ENCODE measurements around the gene ANKRD9. TPM values are rescaled to one million over a fixed set of nuclear protein-coding genes. Genes with fewer than 3 reads are reported as not detected.
"Not testable (repeated sequence)": the region's sequence is repeated elsewhere in the genome, so short reads cannot be mapped to it uniquely, and the experiment has no call there.

The ANKRD9 gene
- total RNA-seq (1 to 10 TPM; 1.3 to 1.6 TPM), polyA plus RNA-seq (under 1 TPM; 0.15 to 0.43 (median 0.28) TPM), total RNA-seq (0.49 to 8.4 (median 2.6) reads per million in 6 experiments)

- peaks cover 0 to 2% (median 0%) of the 10 kb centered on the region in 9 donors for H3K9me3 Mint-ChIP-seq
- no peaks in the 10 kb centered on the region for H3K36me3 Mint-ChIP-seq
- peak within 1 kb of the TSS in 7 of 10 donors; percentile 15 to 88 (median 81) for H3K27ac Mint-ChIP-seq
- H3K4me3 Mint-ChIP-seq = peak within 1 kb of the TSS; percentile 81 to 92 (median 86)
- peaks cover 4 to 18% (median 15%) of the 10 kb centered on the region in 4 donors for H3K4me1 Mint-ChIP-seq
- ATAC-seq (peak; percentile 82), DNase-seq (peak; percentile 53 to 85 (median 67))
- POLR2A ChIA-PET = interaction anchor here (0.6 to 1.1 kb wide), 3 partner anchors 14 to 666 kb away, joined by 3 read pairs; no protein-coding TSS in a partner anchor
- no peaks in the 10 kb centered on the region for H3K27me3 Mint-ChIP-seq
Observed at GRCh38 chr14:102509746-102510615, at the start of gene ANKRD9. ANKRD9 (minus strand) TSS chr14:102509776; CDS start chr14:102507889, 1,887 bp downstream.

GRCh38 chr14:102558556-102558955 lies 49.0 kb upstream of the ANKRD9 start:
- no peak for DNase-seq
- POLR2A ChIA-PET = no interaction called here
- ATAC-seq = no peak
- Mint-ChIP-seq H3K9me3 (no peaks in the 10 kb centered on the region), H3K27me3 (no peaks in the 10 kb centered on the region), H3K4me3 (no peak overlapping the region), H3K4me1 (peaks cover 0 to 6% (median 2%) of the 10 kb centered on the region in 4 donors), H3K27ac (no peak overlapping the region), H3K36me3 (no peaks in the 10 kb centered on the region)

- Mint-ChIP-seq H3K4me1 (peaks cover 0 to 6% (median 2%) of the 10 kb centered on the region in 4 donors), H3K4me3 (peak overlapping the region in 1 of 10 donors; percentile 22), H3K27ac (no peak overlapping the region), H3K27me3 (no peaks in the 10 kb centered on the region), H3K9me3 (no peaks in the 10 kb centered on the region), H3K36me3 (no peaks in the 10 kb centered on the region)
- no peak for DNase-seq
- POLR2A ChIA-PET = interaction anchor here (0.6 kb wide), 1 partner anchor 30 kb away, joined by 5 read pairs; no protein-coding TSS in a partner anchor
- ATAC-seq = no peak
Observed at GRCh38 chr14:102557434-102558226, 48.1 kb upstream of the ANKRD9 start.

- H3K36me3 Mint-ChIP-seq = no peaks in the 10 kb centered on the region
- peak overlapping the region; percentile 38 to 72 (median 55) for H3K4me3 Mint-ChIP-seq
- DNase-seq (no peak), ATAC-seq (no peak)
- peak overlapping the region in 6 of 10 donors; percentile 7 to 75 (median 44) for H3K27ac Mint-ChIP-seq
- H3K4me1 Mint-ChIP-seq = peaks cover 0 to 6% (median 2%) of the 10 kb centered on the region in 4 donors
- POLR2A ChIA-PET = interaction anchor here (0.7 to 0.8 kb wide), 4 partner anchors 12 to 414 kb away, joined by 3 to 4 read pairs (median 3); no protein-coding TSS in a partner anchor
- H3K27me3 Mint-ChIP-seq = no peaks in the 10 kb centered on the region
- no peaks in the 10 kb centered on the region for H3K9me3 Mint-ChIP-seq
Observed at GRCh38 chr14:102556098-102556677, 46.6 kb upstream of the ANKRD9 start.

- peaks cover 0 to 4% (median 2%) of the 10 kb centered on the region in 5 donors for H3K27me3 Mint-ChIP-seq
- ATAC-seq (peak; percentile 94 to 95), DNase-seq (peak; percentile 46 to 85 (median 64))
- no peaks in the 10 kb centered on the region for H3K9me3 Mint-ChIP-seq
- peak overlapping the region; percentile 64 to 86 (median 76) for H3K4me3 Mint-ChIP-seq
- peak overlapping the region in 9 of 10 donors; percentile 66 to 92 (median 85) for H3K27ac Mint-ChIP-seq
- POLR2A ChIA-PET = interaction anchor here (0.7 to 0.8 kb wide), 4 partner anchors 14 to 413 kb away, joined by 3 to 4 read pairs (median 3); no protein-coding TSS in a partner anchor
- peaks cover 0 to 6% (median 1%) of the 10 kb centered on the region in 4 donors for H3K4me1 Mint-ChIP-seq
- H3K36me3 Mint-ChIP-seq = no peaks in the 10 kb centered on the region
Observed at GRCh38 chr14:102554821-102555819, 45.5 kb upstream of the ANKRD9 start.

GRCh38 chr14:102551995-102552705 lies 42.6 kb upstream of the ANKRD9 start:
- peaks cover 0 to 4% (median 0%) of the 10 kb centered on the region in 9 donors for H3K9me3 Mint-ChIP-seq
- DNase-seq = no peak
- H3K27me3 Mint-ChIP-seq = peaks cover 5 to 16% (median 9%) of the 10 kb centered on the region in 5 donors
- H3K27ac Mint-ChIP-seq = peak overlapping the region in 1 of 10 donors; percentile 67
- POLR2A ChIA-PET = no interaction called here
- no peaks in the 10 kb centered on the region for H3K36me3 Mint-ChIP-seq
- peaks cover 0 to 4% (median 1%) of the 10 kb centered on the region in 4 donors for H3K4me1 Mint-ChIP-seq
- no peak for ATAC-seq
- H3K4me3 Mint-ChIP-seq = no peak overlapping the region

- ATAC-seq, H3K36me3 Mint-ChIP-seq, POLR2A ChIA-PET, DNase-seq, H3K9me3 Mint-ChIP-seq, H3K27ac Mint-ChIP-seq, H3K4me1 Mint-ChIP-seq, H3K4me3 Mint-ChIP-seq: not testable (repeated sequence)
- H3K27me3 Mint-ChIP-seq = peaks cover 5 to 25% (median 14%) of the 10 kb centered on the region in 5 donors
Observed at GRCh38 chr14:102550927-102551401, 41.4 kb upstream of the ANKRD9 start.

- Mint-ChIP-seq H3K9me3 (peaks cover 0 to 4% (median 0%) of the 10 kb centered on the region in 9 donors), H3K36me3 (peaks cover 0 to 2% (median 0%) of the 10 kb centered on the region in 3 donors), H3K4me1 (peaks cover 0 to 10% (median 5%) of the 10 kb centered on the region in 4 donors), H3K4me3 (peak overlapping the region in 1 of 10 donors; percentile 15), H3K27me3 (peaks cover 12 to 45% (median 27%) of the 10 kb centered on the region in 5 donors), H3K27ac (no peak overlapping the region)
- POLR2A ChIA-PET = no interaction called here
- no peak for ATAC-seq
- DNase-seq = no peak
Observed at GRCh38 chr14:102548616-102549240, 39.2 kb upstream of the ANKRD9 start.

GRCh38 chr14:102545461-102546265 lies 36.1 kb upstream of the ANKRD9 start:
- peak overlapping the region in 1 of 10 donors; percentile 4 for H3K27ac Mint-ChIP-seq
- POLR2A ChIA-PET = no interaction called here
- no peak for ATAC-seq

More at GRCh38 chr14:102545461-102546265, 36.1 kb upstream of the ANKRD9 start:
- peaks cover 0 to 2% (median 0%) of the 10 kb centered on the region in 3 donors for H3K36me3 Mint-ChIP-seq
- H3K4me1 Mint-ChIP-seq = peaks cover 0 to 10% (median 5%) of the 10 kb centered on the region in 4 donors
- H3K9me3 Mint-ChIP-seq = peaks cover 0 to 4% (median 0%) of the 10 kb centered on the region in 9 donors
- H3K4me3 Mint-ChIP-seq = peak overlapping the region in 7 of 10 donors; percentile 29 to 71 (median 69)
- H3K27me3 Mint-ChIP-seq = peaks cover 12 to 57% (median 31%) of the 10 kb centered on the region in 5 donors
- DNase-seq = no peak

All from naive thymus-derived CD8-positive, alpha-beta T cell (primary cell).